Measurements from ENCODE around the gene APLP2.

GRCh38 chr11:130177782-130178181, 108.1 kb downstream of the APLP2 start:
- TF ChIP-seq CTCF (IDR thresholded peaks at IDR 0.05) (no peak), POLR2A (IDR thresholded peaks at IDR 0.05) (no peak), POLR2AphosphoS5 (IDR thresholded peaks at IDR 0.05) (no peak)
